CD14-positive monocyte (primary cell): ENCODE measurements around the gene PHOX2B. TPM values are rescaled to one million over a fixed set of nuclear protein-coding genes. Genes with fewer than 3 reads are reported as not detected.

Experiments used
- DNase-seq, 3 donors: peaks; one replicate each; pipeline ENCODE4 v3.0.0-alpha.2; 2011 to 2022
- H2AFZ ChIP-seq: 2 replicates; pipeline ENCODE4 v1.6.0; 2012; ENCODE audit warnings: mild to moderate bottlenecking, low read depth, low read length, inconsistent platforms; ENCODE audit not compliant: insufficient read depth, poor library complexity, severe bottlenecking
- H3K27ac ChIP-seq, 2 donors: 1 replicate in 1 of 2; 2 replicates in 1 of 2; pipeline ENCODE4 v1.5.1; 2012 to 2013; ENCODE audit warnings: low read length in 2 of 2, control low read depth in 1 of 2, inconsistent platforms in 1 of 2, low read depth in 1 of 2, mild to moderate bottlenecking in 1 of 2
- H3K27me3 ChIP-seq, 2 donors: one replicate each; pipeline versions ENCODE4 v1.6.0 to v1.6.1; 2011 to 2013; ENCODE audit warnings: low read length in 2 of 2; ENCODE audit not compliant: control insufficient read depth in 2 of 2, insufficient read depth in 2 of 2
- H3K36me3 ChIP-seq, 2 donors: replicated peaks in 1 of 2; 1 replicate in 1 of 2; 2 replicates in 1 of 2; pipeline versions ENCODE4 v1.5.1 to v1.6.1; 2012 to 2013; ENCODE audit warnings: low read length in 2 of 2, control low read depth in 1 of 2, inconsistent platforms in 1 of 2, mild to moderate bottlenecking in 1 of 2; ENCODE audit not compliant: insufficient read depth in 2 of 2, control insufficient read depth in 1 of 2
- H3K4me1 ChIP-seq, 2 donors: 1 replicate in 1 of 2; 2 replicates in 1 of 2; pipeline versions ENCODE4 v1.5.1 to v1.6.1; 2012 to 2013; ENCODE audit warnings: low read length in 2 of 2, control low read depth in 1 of 2, inconsistent platforms in 1 of 2, mild to moderate bottlenecking in 1 of 2, moderate library complexity in 1 of 2; ENCODE audit not compliant: insufficient read depth in 2 of 2, control insufficient read depth in 1 of 2
- H3K4me2 ChIP-seq: replicated peaks from 2 replicates; pipeline ENCODE3; 2012; ENCODE audit warnings: low read length, moderate library complexity, mild to moderate bottlenecking; ENCODE audit not compliant: poor library complexity, severe bottlenecking; ENCODE audit errors: extremely low read depth
- H3K4me3 ChIP-seq, 3 experiments: fragments of 200-600 bp in 1 of 3; sonication (generic) in 1 of 3; replicated peaks in 1 of 3; 1 replicate in 2 of 3; 2 replicates in 1 of 3; pipeline ENCODE4 v1.5.1; 2011 to 2013; ENCODE audit warnings: low read length in 3 of 3, mild to moderate bottlenecking in 3 of 3, control low read depth in 2 of 3, low read depth in 2 of 3, inconsistent platforms in 1 of 3, moderate library complexity in 1 of 3
- H3K79me2 ChIP-seq: 2 replicates; pipeline ENCODE4 v1.6.0; 2012; ENCODE audit warnings: mild to moderate bottlenecking, control low read depth, inconsistent platforms, low read length, moderate library complexity; ENCODE audit not compliant: insufficient read depth
- H3K9ac ChIP-seq: 2 replicates; pipeline ENCODE4 v1.6.0; 2017; ENCODE audit warnings: low read length, mild to moderate bottlenecking; ENCODE audit not compliant: insufficient read depth, poor library complexity, severe bottlenecking
- H3K9me3 ChIP-seq, 2 donors: replicated peaks in 1 of 2; 1 replicate in 1 of 2; 2 replicates in 1 of 2; pipeline versions ENCODE4 v1.5.1 to v1.6.1; 2012 to 2013; ENCODE audit warnings: low read length in 2 of 2, control low read depth in 1 of 2; ENCODE audit not compliant: control insufficient read depth in 1 of 2, insufficient read depth in 1 of 2
- H4K20me1 ChIP-seq: 2 replicates; pipeline ENCODE4 v1.6.0; 2012; ENCODE audit warnings: mild to moderate bottlenecking, low read length, control low read depth, moderate library complexity; ENCODE audit not compliant: insufficient read depth
- H3K27ac Mint-ChIP-seq, 7 donors: one replicate each; pipeline ENCODE4 v1.8.0; 2020; ENCODE audit warnings: mild to moderate bottlenecking in 7 of 7, mixed read lengths in 7 of 7, moderate library complexity in 6 of 7, inconsistent platforms in 2 of 7
- H3K27me3 Mint-ChIP-seq, 3 donors: one replicate each; pipeline ENCODE4 v1.8.0; 2021 to 2022; ENCODE audit warnings: low read depth in 3 of 3, mild to moderate bottlenecking in 3 of 3, mixed read lengths in 3 of 3, moderate library complexity in 3 of 3, inconsistent platforms in 1 of 3
- H3K36me3 Mint-ChIP-seq, 2 donors: one replicate each; pipeline ENCODE4 v1.8.0; 2020; ENCODE audit warnings: mixed read lengths in 2 of 2, inconsistent platforms in 1 of 2, mild to moderate bottlenecking in 1 of 2
- H3K4me1 Mint-ChIP-seq: one replicate; pipeline ENCODE4 v1.8.0; 2020; ENCODE audit warnings: mild to moderate bottlenecking, mixed read lengths
- H3K4me3 Mint-ChIP-seq, 2 donors: one replicate each; pipeline ENCODE4 v1.8.0; 2020; ENCODE audit warnings: mild to moderate bottlenecking in 2 of 2, mixed read lengths in 2 of 2, moderate library complexity in 1 of 2
- H3K9me3 Mint-ChIP-seq, 7 donors: one replicate each; pipeline ENCODE4 v1.8.0; 2020 to 2022; ENCODE audit warnings: mixed read lengths in 7 of 7, mild to moderate bottlenecking in 6 of 7, moderate library complexity in 6 of 7, inconsistent platforms in 2 of 7
- CTCF ChIP-seq: fragments of 200-600 bp; IDR thresholded peaks from one replicate; pipeline ENCODE4 v1.8.0; 2022; ENCODE audit warnings: antibody characterized with exemption, mild to moderate bottlenecking
- WGBS: methylation state at CpG from one replicate; pipeline ENCODE4 v1.1.5; 2013; ENCODE audit warnings: missing lambda C conversion rate; ENCODE audit not compliant: insufficient coverage; 5-methylcytosine and 5-hydroxymethylcytosine counted together
- intact Hi-C, 2 donors: fragments of 100-400 bp; cut with micrococcal nuclease; formaldehyde crosslinking; loops; one replicate each; pipeline versions ENCODE4 v1.15.0 to v1.15.1; 2023
- polyA plus RNA-seq, 3 donors: library from polyadenylated mRNA; depleted of rRNA in 1 of 3; unstranded in 2 of 3; stranded (reverse) in 1 of 3; fragments of 300-500 nt in 2 of 3; fragments of >200 nt in 1 of 3; fragmentation: Illumina TruSeq in 2 of 3; gene quantifications; 1 replicate in 2 of 3; 2 replicates in 1 of 3; pipeline ENCODE4 v1.2.3, GENCODE V29; 2012 to 2021

Gene PHOX2B
- polyA plus RNA-seq, 3 donors = not detected

- Mint-ChIP-seq H3K4me1 (no peaks in the 10 kb centered on the region), H3K27ac (no peak overlapping the region), H3K27me3 (peaks cover 6 to 11% (median 8%) of the 10 kb centered on the region in 3 donors), H3K9me3 (peaks cover 0 to 7% (median 2%) of the 10 kb centered on the region in 7 donors), H3K36me3 (no peaks in the 10 kb centered on the region), H3K4me3 (no peak overlapping the region)
- Histone ChIP-seq H3K36me3 (no peaks in the 10 kb centered on the region), H3K27me3 (peaks cover 0 to 9% of the 10 kb centered on the region in 2 donors), H3K9ac (no peak overlapping the region), H3K9me3 (peaks cover 0 to 1% of the 10 kb centered on the region in 2 donors), H3K27ac (no peak overlapping the region), H3K79me2 (no peaks in the 10 kb centered on the region), H3K4me2 (no peak overlapping the region), H3K4me1 (no peaks in the 10 kb centered on the region), H2AFZ (no peak overlapping the region), H3K4me3 (no peak overlapping the region), H4K20me1 (no peaks in the 10 kb centered on the region)
- no peak for TF ChIP-seq CTCF
- DNase-seq = no peak
- intact Hi-C loops = no loop called here
Observed at GRCh38 chr4:41718907-41719306, 29.6 kb downstream of the PHOX2B start.

DNA sequence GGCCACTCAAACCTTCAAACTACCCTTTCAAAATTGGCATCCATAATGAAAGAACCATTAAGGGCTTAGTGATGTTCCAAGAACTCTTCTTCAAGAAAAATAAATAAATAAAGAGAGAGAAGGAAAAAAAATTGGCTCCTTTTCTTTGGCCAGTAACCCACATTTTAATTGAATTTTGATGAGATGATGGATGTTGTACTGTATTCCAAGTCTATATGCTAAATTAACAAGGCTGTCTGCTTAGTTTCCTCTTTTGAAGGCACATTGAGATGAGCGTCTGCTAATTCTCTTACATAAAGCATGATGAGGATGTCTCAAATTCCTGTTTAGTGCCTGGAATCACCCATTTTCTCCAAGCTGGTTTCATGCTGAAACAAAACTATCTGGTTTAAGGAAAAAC is 33.4 kb downstream of the PHOX2B start:
- WGBS = no CpG with 5 or more reads among the region's 1 CpG
- H4K20me1 ChIP-seq = no peaks in the 10 kb centered on the region
- H3K4me1 Mint-ChIP-seq = no peaks in the 10 kb centered on the region
- H3K27ac Mint-ChIP-seq = no peak overlapping the region
- H3K9me3 Mint-ChIP-seq = peaks cover 0 to 7% (median under 1%) of the 10 kb centered on the region in 7 donors
- H3K4me1 ChIP-seq = no peaks in the 10 kb centered on the region
- no peak overlapping the region for H3K4me3 ChIP-seq
- H3K27me3 ChIP-seq = peaks cover 0 to 4% of the 10 kb centered on the region in 2 donors
- TF ChIP-seq CTCF = no peak
- H3K9me3 ChIP-seq = no peaks in the 10 kb centered on the region
- H3K36me3 Mint-ChIP-seq = no peaks in the 10 kb centered on the region
- no peak overlapping the region for H2AFZ ChIP-seq
- no peak for DNase-seq
- intact Hi-C loops = no loop called here
- H3K4me2 ChIP-seq = no peak overlapping the region
- no peaks in the 10 kb centered on the region for H3K36me3 ChIP-seq
- H3K27me3 Mint-ChIP-seq = peaks cover 6 to 20% (median 6%) of the 10 kb centered on the region in 3 donors
- H3K4me3 Mint-ChIP-seq = no peak overlapping the region
- H3K79me2 ChIP-seq = no peaks in the 10 kb centered on the region
- H3K9ac ChIP-seq = no peak overlapping the region
- H3K27ac ChIP-seq = no peak overlapping the region
